Activated CD4-positive, alpha-beta T cell treated with anti-CD3 and anti-CD28 coated beads, Interleukin-2, amount 10 ng/mL, durations not matched to agents 24 days and 14 days (primary cell): ENCODE results near the gene MIF4GD. TPM values are rescaled to one million over a fixed set of nuclear protein-coding genes. Genes with fewer than 3 reads are reported as not detected.
A peak's percentile ranks its signal among the peaks of the same experiment; 100 is the strongest.

Experiments used
- DNase-seq: peaks from one replicate; pipeline ENCODE4 v3.0.0; 2022
- H3K27ac Mint-ChIP-seq: one replicate; pipeline ENCODE4 v1.8.0; 2022; ENCODE audit warnings: mild to moderate bottlenecking, mixed read lengths
- H3K27me3 Mint-ChIP-seq: one replicate; pipeline ENCODE4 v1.8.0; 2022; ENCODE audit warnings: mixed read lengths
- H3K36me3 Mint-ChIP-seq: one replicate; pipeline ENCODE4 v1.8.0; 2022; ENCODE audit warnings: low read depth, mild to moderate bottlenecking, mixed read lengths
- H3K4me1 Mint-ChIP-seq: one replicate; pipeline ENCODE4 v1.8.0; 2021; ENCODE audit warnings: mixed read lengths
- H3K4me3 Mint-ChIP-seq: one replicate; pipeline ENCODE4 v1.8.0; 2022; ENCODE audit warnings: mild to moderate bottlenecking, moderate library complexity, mixed read lengths
- H3K9me3 Mint-ChIP-seq: one replicate; pipeline ENCODE4 v1.8.0; 2021; ENCODE audit warnings: mixed read lengths
- intact Hi-C: fragments of 100-400 bp; cut with micrococcal nuclease; formaldehyde crosslinking; loops from one replicate; pipeline ENCODE4 v1.15.1; 2023
- total RNA-seq: library from RNA; stranded (reverse); gene quantifications from 2 replicates; pipeline ENCODE4 v1.2.3, GENCODE V29; 2022

The MIF4GD gene
- total RNA-seq = 45.9 and 48.7 TPM in 2 replicates

- DNase-seq = no peak
- H3K4me3 Mint-ChIP-seq = peak within 1 kb of the TSS; percentile 89
- peak within 1 kb of the TSS; percentile 90 for H3K27ac Mint-ChIP-seq
- H3K9me3 Mint-ChIP-seq = no peaks in the 10 kb centered on the region
- H3K27me3 Mint-ChIP-seq = no peaks in the 10 kb centered on the region
- H3K4me1 Mint-ChIP-seq = peaks cover 32% of the 10 kb centered on the region
- peaks cover 46% of the 10 kb centered on the region for H3K36me3 Mint-ChIP-seq
- intact Hi-C loops = loop anchor here (1.0 kb wide), 4 partner anchors 10 to 141 kb away; partner anchors contain the start of genes GGA3, GRB2, MRPS7 and SLC25A19
Observed at GRCh38 chr17:75270966-75271232, at the start of gene MIF4GD. Gene MIF4GD (minus strand): TSS chr17:75271231. CDS start chr17:75270195, 1,036 bp downstream.

GRCh38 chr17:75319904-75320691 lies 49.1 kb upstream of the MIF4GD start:
- Mint-ChIP-seq H3K27ac (no peak overlapping the region), H3K9me3 (no peaks in the 10 kb centered on the region), H3K36me3 (peaks cover 45% of the 10 kb centered on the region), H3K27me3 (no peaks in the 10 kb centered on the region), H3K4me3 (no peak overlapping the region), H3K4me1 (peaks cover 14% of the 10 kb centered on the region)
- intact Hi-C loops = no loop called here
- no peak for DNase-seq

- Mint-ChIP-seq H3K9me3 (no peaks in the 10 kb centered on the region), H3K27ac (peak overlapping the region; percentile 11)
- intact Hi-C loops = no loop called here
Observed at GRCh38 chr17:75318615-75319222, 47.7 kb upstream of the MIF4GD start.

GRCh38 chr17:75318211-75318610 lies 47.2 kb upstream of the MIF4GD start:
- H3K9me3 Mint-ChIP-seq = no peaks in the 10 kb centered on the region
- intact Hi-C loops = no loop called here
- no peaks in the 10 kb centered on the region for H3K27me3 Mint-ChIP-seq
- no peak for DNase-seq
- peak overlapping the region; percentile 11 for H3K27ac Mint-ChIP-seq
- no peak overlapping the region for H3K4me3 Mint-ChIP-seq
- H3K4me1 Mint-ChIP-seq = peaks cover 15% of the 10 kb centered on the region
- H3K36me3 Mint-ChIP-seq = peaks cover 39% of the 10 kb centered on the region

More at GRCh38 chr17:75318615-75319222, 47.7 kb upstream of the MIF4GD start:
- no peaks in the 10 kb centered on the region for H3K27me3 Mint-ChIP-seq
- DNase-seq = no peak
- H3K36me3 Mint-ChIP-seq = peaks cover 41% of the 10 kb centered on the region
- H3K4me1 Mint-ChIP-seq = peaks cover 16% of the 10 kb centered on the region
- H3K4me3 Mint-ChIP-seq = no peak overlapping the region

GRCh38 chr17:75317671-75318070 lies 46.6 kb upstream of the MIF4GD start:
- intact Hi-C loops = no loop called here
- Mint-ChIP-seq H3K4me1 (peaks cover 15% of the 10 kb centered on the region), H3K36me3 (peaks cover 34% of the 10 kb centered on the region), H3K27ac (peak overlapping the region; percentile 40), H3K27me3 (no peaks in the 10 kb centered on the region), H3K9me3 (no peaks in the 10 kb centered on the region), H3K4me3 (no peak overlapping the region)
- no peak for DNase-seq

GRCh38 chr17:75316253-75316652 lies 45.2 kb upstream of the MIF4GD start:
- Mint-ChIP-seq H3K27ac (peak overlapping the region; percentile 82), H3K4me3 (peak overlapping the region; percentile 23)

GRCh38 chr17:75315541-75316243 lies 44.7 kb upstream of the MIF4GD start:
- H3K4me3 Mint-ChIP-seq = peak overlapping the region; percentile 23
- intact Hi-C loops = loop anchor here (2.0 kb wide), 1 partner anchor 19 kb away; no protein-coding TSS in a partner anchor
- H3K9me3 Mint-ChIP-seq = no peaks in the 10 kb centered on the region
- no peaks in the 10 kb centered on the region for H3K27me3 Mint-ChIP-seq
- H3K36me3 Mint-ChIP-seq = peaks cover 22% of the 10 kb centered on the region
- H3K4me1 Mint-ChIP-seq = peaks cover 17% of the 10 kb centered on the region
- DNase-seq = no peak
- H3K27ac Mint-ChIP-seq = peak overlapping the region; percentile 82

More at GRCh38 chr17:75316253-75316652, 45.2 kb upstream of the MIF4GD start:
- intact Hi-C loops = no loop called here
- Mint-ChIP-seq H3K27me3 (no peaks in the 10 kb centered on the region), H3K36me3 (peaks cover 26% of the 10 kb centered on the region), H3K9me3 (no peaks in the 10 kb centered on the region), H3K4me1 (peaks cover 17% of the 10 kb centered on the region)
- no peak for DNase-seq

GRCh38 chr17:75313941-75314551 lies 43.0 kb upstream of the MIF4GD start:
- intact Hi-C loops = loop anchor here (2.0 kb wide), 1 partner anchor 17 kb away; no protein-coding TSS in a partner anchor

GRCh38 chr17:75308732-75309629 lies 38.0 kb upstream of the MIF4GD start:
- no peak overlapping the region for H3K27ac Mint-ChIP-seq
- peaks cover 2% of the 10 kb centered on the region for H3K36me3 Mint-ChIP-seq
- H3K9me3 Mint-ChIP-seq = no peaks in the 10 kb centered on the region
- peaks cover 10% of the 10 kb centered on the region for H3K4me1 Mint-ChIP-seq
- DNase-seq = no peak
- H3K4me3 Mint-ChIP-seq = no peak overlapping the region
- no peaks in the 10 kb centered on the region for H3K27me3 Mint-ChIP-seq
- intact Hi-C loops = no loop called here

More at GRCh38 chr17:75313941-75314551, 43.0 kb upstream of the MIF4GD start:
- peak overlapping the region; percentile 28 for H3K4me3 Mint-ChIP-seq
- no peaks in the 10 kb centered on the region for H3K27me3 Mint-ChIP-seq
- no peaks in the 10 kb centered on the region for H3K9me3 Mint-ChIP-seq
- peaks cover 12% of the 10 kb centered on the region for H3K36me3 Mint-ChIP-seq
- peaks cover 19% of the 10 kb centered on the region for H3K4me1 Mint-ChIP-seq
- H3K27ac Mint-ChIP-seq = peak overlapping the region; percentile 78
- no peak for DNase-seq

GRCh38 chr17:75307957-75308731 lies 37.1 kb upstream of the MIF4GD start:
- intact Hi-C loops = no loop called here
- Mint-ChIP-seq H3K27me3 (no peaks in the 10 kb centered on the region), H3K36me3 (no peaks in the 10 kb centered on the region), H3K9me3 (no peaks in the 10 kb centered on the region), H3K27ac (peak overlapping the region; percentile 27), H3K4me1 (peaks cover 5% of the 10 kb centered on the region), H3K4me3 (no peak overlapping the region)
- no peak for DNase-seq

- no peak overlapping the region for H3K4me3 Mint-ChIP-seq
- peaks cover 2% of the 10 kb centered on the region for H3K36me3 Mint-ChIP-seq
Observed at GRCh38 chr17:75301502-75302206, 30.6 kb upstream of the MIF4GD start.

GRCh38 chr17:75301049-75301448 lies 30.0 kb upstream of the MIF4GD start:
- no peak overlapping the region for H3K4me3 Mint-ChIP-seq
- intact Hi-C loops = no loop called here
- DNase-seq = no peak
- peaks cover 2% of the 10 kb centered on the region for H3K36me3 Mint-ChIP-seq
- H3K27me3 Mint-ChIP-seq = no peaks in the 10 kb centered on the region
- no peaks in the 10 kb centered on the region for H3K9me3 Mint-ChIP-seq
- H3K4me1 Mint-ChIP-seq = peaks cover 9% of the 10 kb centered on the region
- H3K27ac Mint-ChIP-seq = no peak overlapping the region

More at GRCh38 chr17:75301502-75302206, 30.6 kb upstream of the MIF4GD start:
- intact Hi-C loops = no loop called here
- H3K4me1 Mint-ChIP-seq = peaks cover 7% of the 10 kb centered on the region
- H3K27me3 Mint-ChIP-seq = no peaks in the 10 kb centered on the region
- DNase-seq = no peak
- H3K9me3 Mint-ChIP-seq = no peaks in the 10 kb centered on the region
- no peak overlapping the region for H3K27ac Mint-ChIP-seq
